K562 (cell line): ENCODE measurements around the gene PRXL2A. TPM values are rescaled to one million over a fixed set of nuclear protein-coding genes. Genes with fewer than 3 reads are reported as not detected.

ENCODE experiments used
- ELK1 ChIP-seq: sonication (generic); formaldehyde crosslinking; IDR thresholded peaks from 2 replicates; pipeline ENCODE4 v1.8.1; 2022; ENCODE audit warnings: missing genetic modification reagents
- HMG20B ChIP-seq: fragments of 250-450 bp; sonication (Bioruptor Pico); IDR thresholded peaks from 2 replicates; pipeline ENCODE4 v1.5.0; 2021; ENCODE audit warnings: mild to moderate bottlenecking
- HNRNPLL ChIP-seq: fragments of 200-400 bp; formaldehyde crosslinking; IDR thresholded peaks from 2 replicates; pipeline ENCODE4 v1.6.1; 2017; ENCODE audit warnings: low read length, low read depth, mild to moderate bottlenecking; ENCODE audit not compliant: poor library complexity, severe bottlenecking
- JUN ChIP-seq, 2 experiments: sonication (generic) in 1 of 2; formaldehyde crosslinking in 1 of 2; IDR thresholded peaks; 2 replicates each; pipeline versions ENCODE4 v1.6.1 to v1.8.0; 2012 to 2022; ENCODE audit warnings: borderline replicate concordance in 2 of 2, mild to moderate bottlenecking in 2 of 2, improper control_type of control experiment in 1 of 2, low read depth in 1 of 2, low read length in 1 of 2, missing genetic modification reagents in 1 of 2
- KLF6 ChIP-seq: fragments of 250-450 bp; sonication (Bioruptor Pico); IDR thresholded peaks from 2 replicates; pipeline ENCODE4 v1.4.0; 2020; ENCODE audit warnings: mild to moderate bottlenecking, moderate library complexity, borderline replicate concordance
- NFATC3 ChIP-seq: fragments of 450-650 bp; IDR thresholded peaks from 2 replicates; pipeline ENCODE4 v1.6.1; 2017; ENCODE audit warnings: mild to moderate bottlenecking
- POU5F1 ChIP-seq: fragments of 150-350 bp; IDR thresholded peaks from 2 replicates; pipeline ENCODE4 v1.6.1; 2014; ENCODE audit warnings: borderline replicate concordance, low read length, low read depth, mild to moderate bottlenecking; ENCODE audit not compliant: partially characterized antibody
- RAD21 ChIP-seq, 2 experiments: fragments of 250-450 bp in 1 of 2; fragments of 450-650 bp in 1 of 2; sonication (Bioruptor Pico) in 1 of 2; formaldehyde crosslinking in 1 of 2; IDR thresholded peaks in 1 of 2; conservative IDR thresholded peaks in 1 of 2; 2 replicates each; pipeline versions ENCODE4 v1.4.0 to v1.8.0; 2020 to 2022; ENCODE audit warnings: mild to moderate bottlenecking in 2 of 2, moderate library complexity in 1 of 2
- SFPQ ChIP-seq: fragments of 200-400 bp; formaldehyde crosslinking; IDR thresholded peaks from 2 replicates; pipeline ENCODE4 v1.6.1; 2017; ENCODE audit warnings: mild to moderate bottlenecking, low read depth, low read length, moderate library complexity
- TBL1XR1 ChIP-seq, 2 experiments: IDR thresholded peaks; 2 replicates each; pipeline ENCODE4 v1.6.1; 2012; ENCODE audit warnings: improper control_type of control experiment in 2 of 2, low read length in 2 of 2, mild to moderate bottlenecking in 1 of 2
- TEAD1 ChIP-seq, 2 experiments: fragments of 450-650 bp in 1 of 2; sonication (generic) in 1 of 2; formaldehyde crosslinking; IDR thresholded peaks; 2 replicates each; pipeline versions ENCODE4 v1.4.0 to v1.8.0; 2020 to 2022; ENCODE audit warnings: mild to moderate bottlenecking in 2 of 2, missing genetic modification reagents in 1 of 2
- XRCC4 ChIP-seq: IDR thresholded peaks from one replicate; pipeline ENCODE4 v1.6.1; 2011; ENCODE audit not compliant: insufficient read depth, insufficient read length; ENCODE audit errors: extremely low read depth
- ZNF232 ChIP-seq: sonication (generic); formaldehyde crosslinking; IDR thresholded peaks from 2 replicates; pipeline ENCODE4 v1.8.0; 2022; ENCODE audit warnings: mild to moderate bottlenecking, missing genetic modification reagents
- ZNF274 ChIP-seq: IDR thresholded peaks from 2 replicates; pipeline ENCODE4 v1.6.1; 2011; ENCODE audit warnings: low read depth, mild to moderate bottlenecking, low read length, moderate library complexity, borderline replicate concordance
- ZNF311 ChIP-seq: fragments of 250-450 bp; sonication (Bioruptor Pico); IDR thresholded peaks from 2 replicates; pipeline ENCODE4 v1.4.0; 2020; ENCODE audit warnings: mild to moderate bottlenecking, moderate library complexity
- ZNF655 ChIP-seq: fragments of 250-450 bp; sonication (Bioruptor Pico); IDR thresholded peaks from 2 replicates; pipeline ENCODE4 v1.5.0; 2021
- ZNF76 ChIP-seq: fragments of 250-450 bp; sonication (Bioruptor Pico); IDR thresholded peaks from 2 replicates; pipeline ENCODE4 v1.4.0; 2020; ENCODE audit warnings: mild to moderate bottlenecking, moderate library complexity, borderline replicate concordance
- polyA plus RNA-seq, 8 experiments: library from polyadenylated mRNA; depleted of rRNA in 4 of 8; stranded (reverse) in 5 of 8; unstranded in 3 of 8; fragments of >200 nt; fragmentation: Nextera tagmentation in 2 of 8; fragmentation: Illumina TruSeq in 1 of 8; extraction: Ambion mirVana in 2 of 8; extraction: Trizol in 1 of 8; gene quantifications; 2 replicates each; pipeline versions ENCODE4 v1.2.1 to v1.2.3, GENCODE V29; 2011 to 2014; ENCODE audit warnings: inconsistent platforms in 1 of 8, missing spikeins in 1 of 8
- total RNA-seq, 7 experiments: library from RNA; depleted of rRNA in 6 of 7; stranded (reverse); fragments of >200 nt in 6 of 7; fragmentation: Illumina TruSeq in 2 of 7; extraction: Trizol in 2 of 7; gene quantifications; 2 replicates each; pipeline versions ENCODE4 v1.2.1 to v1.2.3, GENCODE V29; 2011 to 2021; ENCODE audit warnings: low replicate concordance in 1 of 7

PRXL2A gene
- total and polyA plus RNA-seq, 9 of the 15 experiments (the other 6 are each of a cell fraction or from before 2014, with no cell fraction given): 0.14 to 1.2 (median 0.75) TPM

GRCh38 chr10:80382989-80383388, 25.4 kb upstream of the PRXL2A start (continued):
- TF ChIP-seq SFPQ: no peak
- no peak for TF ChIP-seq ELK1 (CRISPR knock-in tag)
- TF ChIP-seq JUN (IDR thresholded peaks at IDR 0.05; ENCODE audit: borderline replicate concordance, low read depth, low read length): no peak
- no peak for TF ChIP-seq JUN (CRISPR knock-in tag; IDR thresholded peaks at IDR 0.05; ENCODE audit: borderline replicate concordance)
- no peak for TF ChIP-seq HMG20B (CRISPR knock-in tag)
- no peak for TF ChIP-seq TBL1XR1 (IDR thresholded peaks at IDR 0.05; ENCODE audit: low read length in 2 of 2)
- TF ChIP-seq RAD21 (CRISPR knock-in tag; conservative IDR thresholded peaks at IDR 0.05 in 1 of 2, IDR thresholded peaks at IDR 0.05 in 1 of 2): peak; percentile 82
- no peak for TF ChIP-seq ZNF311
- TF ChIP-seq ZNF232 (CRISPR knock-in tag): no peak
- no peak for TF ChIP-seq ZNF655 (CRISPR knock-in tag)
- no peak for TF ChIP-seq ZNF274
- TF ChIP-seq NFATC3: no peak
- no peak for TF ChIP-seq POU5F1
- TF ChIP-seq ZNF76 (CRISPR knock-in tag): no peak
- no peak for TF ChIP-seq XRCC4
- TF ChIP-seq TEAD1 (CRISPR knock-in tag; IDR thresholded peaks at IDR 0.05): no peak
- TF ChIP-seq KLF6: no peak
- no peak for TF ChIP-seq HNRNPLL
